HEK293T (cell line): ENCODE measurements around the gene EFR3B.

Experiments used
- ARNT ChIP-seq: fragments of 450-650 bp; IDR thresholded peaks from 2 replicates; pipeline ENCODE4 v1.6.1; 2017; ENCODE audit warnings: mild to moderate bottlenecking
- BHLHE40 ChIP-seq: fragments of 450-650 bp; IDR thresholded peaks from 2 replicates; pipeline ENCODE4 v1.6.1; 2016; ENCODE audit warnings: mild to moderate bottlenecking, moderate library complexity, borderline replicate concordance
- ELF4 ChIP-seq: fragments of 450-650 bp; IDR thresholded peaks from 2 replicates; pipeline ENCODE4 v1.6.1; 2017; ENCODE audit warnings: antibody characterized with exemption
- FOXA1 ChIP-seq: fragments of 450-650 bp; IDR thresholded peaks from 2 replicates; pipeline ENCODE4 v1.6.1; 2016; ENCODE audit warnings: mild to moderate bottlenecking
- FOXK2 ChIP-seq: fragments of 450-650 bp; IDR thresholded peaks from 2 replicates; pipeline ENCODE4 v1.6.1; 2016; ENCODE audit warnings: mild to moderate bottlenecking
- FOXM1 ChIP-seq: fragments of 450-650 bp; IDR thresholded peaks from 2 replicates; pipeline ENCODE4 v1.6.1; 2017; ENCODE audit warnings: mild to moderate bottlenecking, borderline replicate concordance
- HDGF ChIP-seq: fragments of 450-650 bp; IDR thresholded peaks from 2 replicates; pipeline ENCODE4 v1.6.1; 2017; ENCODE audit warnings: antibody characterized with exemption, borderline replicate concordance
- L3MBTL2 ChIP-seq: fragments of 450-650 bp; conservative IDR thresholded peaks from 2 replicates; pipeline ENCODE4 v1.6.1; 2016; ENCODE audit warnings: mild to moderate bottlenecking
- NFRKB ChIP-seq: fragments of 450-650 bp; IDR thresholded peaks from 2 replicates; pipeline ENCODE4 v1.6.1; 2016; ENCODE audit warnings: mild to moderate bottlenecking, moderate library complexity
- PKNOX1 ChIP-seq: fragments of 450-650 bp; IDR thresholded peaks from 2 replicates; pipeline ENCODE4 v1.6.1; 2016
- SP1 ChIP-seq: fragments of 450-650 bp; IDR thresholded peaks from 2 replicates; pipeline ENCODE4 v1.6.1; 2017
- TARDBP ChIP-seq: fragments of 450-650 bp; IDR thresholded peaks from 2 replicates; pipeline ENCODE4 v1.6.1; 2016
- ZNF384 ChIP-seq: fragments of 450-650 bp; IDR thresholded peaks from 2 replicates; pipeline ENCODE4 v1.6.1; 2016

GRCh38 chr2:25184254-25184653 is 142.4 kb downstream of the EFR3B start:
- TF ChIP-seq TARDBP (no peak), PKNOX1 (no peak), FOXK2 (no peak), SP1 (no peak), ARNT (no peak), NFRKB (no peak), FOXA1 (no peak), ZNF384 (no peak), L3MBTL2 (no peak), FOXM1 (no peak), BHLHE40 (no peak), ELF4 (no peak), HDGF (no peak)
